Measurements from ENCODE around the gene PTPRD. TPM values are rescaled to one million over a fixed set of nuclear protein-coding genes. Genes with fewer than 3 reads are reported as not detected.

PTPRD gene
- total RNA-seq, 1 experiment from 2014 or later, result 1.8 TPM

- no peaks in the 10 kb centered on the region for H3K36me3 Mint-ChIP-seq (ENCODE audit: insufficient read depth, unreplicated experiment)
- H3K9me3 Mint-ChIP-seq (ENCODE audit: low read depth, unreplicated experiment), result no peaks in the 10 kb centered on the region
Measured at GRCh38 chr9:8616414-8616813, 1996.4 kb downstream of the PTPRD start.

GRCh38 chr9:8614926-8615440 lies 1997.8 kb downstream of the PTPRD start:
- TF ChIP-seq CTCF (IDR thresholded peaks at IDR 0.05; ENCODE audit: unreplicated experiment), result no peak
- no TSS peak for BruUV-seq (replicated peaks)
- Mint-ChIP-seq H3K27me3 (ENCODE audit: unreplicated experiment) (no peaks in the 10 kb centered on the region), H3K4me1 (ENCODE audit: low read depth, unreplicated experiment) (no peaks in the 10 kb centered on the region), H3K4me3 (ENCODE audit: low read depth, unreplicated experiment) (no peak overlapping the region), H3K9me3 (ENCODE audit: low read depth, unreplicated experiment) (no peaks in the 10 kb centered on the region), H3K27ac (ENCODE audit: unreplicated experiment) (no peak overlapping the region), H3K36me3 (ENCODE audit: insufficient read depth, unreplicated experiment) (no peaks in the 10 kb centered on the region)
- intact Hi-C loops (cut with micrococcal nuclease; ENCODE audit: unreplicated experiment), result no loop called here
- DNase-seq, result no peak
- CTCF ChIA-PET, result interaction anchor here (0.6 kb wide), 1 partner anchor 89 kb away, joined by 5 read pairs; no protein-coding TSS in a partner anchor

More at GRCh38 chr9:8616414-8616813, 1996.4 kb downstream of the PTPRD start:
- TF ChIP-seq CTCF (IDR thresholded peaks at IDR 0.05; ENCODE audit: unreplicated experiment), result no peak
- BruUV-seq (replicated peaks), result no TSS peak
- Mint-ChIP-seq H3K4me1 (ENCODE audit: low read depth, unreplicated experiment) (no peaks in the 10 kb centered on the region), H3K27ac (ENCODE audit: unreplicated experiment) (no peak overlapping the region), H3K4me3 (ENCODE audit: low read depth, unreplicated experiment) (no peak overlapping the region), H3K27me3 (ENCODE audit: unreplicated experiment) (no peaks in the 10 kb centered on the region)
- intact Hi-C loops (cut with micrococcal nuclease; ENCODE audit: unreplicated experiment), result no loop called here
- DNase-seq, result no peak
- CTCF ChIA-PET, result no interaction called here

- no TSS peak for BruUV-seq (replicated peaks)
- TF ChIP-seq CTCF (IDR thresholded peaks at IDR 0.05; ENCODE audit: unreplicated experiment), result no peak
- no peak overlapping the region for H3K4me3 Mint-ChIP-seq (ENCODE audit: low read depth, unreplicated experiment)
- no peaks in the 10 kb centered on the region for H3K4me1 Mint-ChIP-seq (ENCODE audit: low read depth, unreplicated experiment)
- H3K36me3 Mint-ChIP-seq (ENCODE audit: insufficient read depth, unreplicated experiment), result no peaks in the 10 kb centered on the region
- H3K27ac Mint-ChIP-seq (ENCODE audit: unreplicated experiment), result no peak overlapping the region
- DNase-seq, result no peak
- intact Hi-C loops (cut with micrococcal nuclease; ENCODE audit: unreplicated experiment), result no loop called here
- no peaks in the 10 kb centered on the region for H3K9me3 Mint-ChIP-seq (ENCODE audit: low read depth, unreplicated experiment)
- CTCF ChIA-PET, result no interaction called here
- H3K27me3 Mint-ChIP-seq (ENCODE audit: unreplicated experiment), result no peaks in the 10 kb centered on the region
Measured at GRCh38 chr9:8613346-8613825, 1999.4 kb downstream of the PTPRD start.

GRCh38 chr9:8611153-8611552 lies 2001.6 kb downstream of the PTPRD start:
- TF ChIP-seq CTCF (IDR thresholded peaks at IDR 0.05; ENCODE audit: unreplicated experiment), result no peak
- no peak overlapping the region for H3K27ac Mint-ChIP-seq (ENCODE audit: unreplicated experiment)
- no peak for DNase-seq
- CTCF ChIA-PET, result no interaction called here
- no peaks in the 10 kb centered on the region for H3K4me1 Mint-ChIP-seq (ENCODE audit: low read depth, unreplicated experiment)
- no peaks in the 10 kb centered on the region for H3K36me3 Mint-ChIP-seq (ENCODE audit: insufficient read depth, unreplicated experiment)
- intact Hi-C loops (cut with micrococcal nuclease; ENCODE audit: unreplicated experiment), result no loop called here
- no peak overlapping the region for H3K4me3 Mint-ChIP-seq (ENCODE audit: low read depth, unreplicated experiment)
- no TSS peak for BruUV-seq (replicated peaks)
- no peaks in the 10 kb centered on the region for H3K27me3 Mint-ChIP-seq (ENCODE audit: unreplicated experiment)
- H3K9me3 Mint-ChIP-seq (ENCODE audit: low read depth, unreplicated experiment), result no peaks in the 10 kb centered on the region

Measured in Calu3 (cell line).